Stimulated activated CD8-positive, alpha-beta memory T cell treated with anti-CD3 and anti-CD28 coated beads, Interleukin-7, amount 100 ng/mL, for 1 hour (primary cell): ENCODE data around the gene DALRD3.

Source experiments
- DNase-seq, 2 donors: peaks; one replicate each; pipeline ENCODE4 v3.0.0-alpha.2; 2020; ENCODE audit warnings: low read depth in 2 of 2

Gene DALRD3

GRCh38 chr3:49005998-49006397 is 12.4 kb downstream of the DALRD3 start:
- DNase-seq = no peak

- no peak for DNase-seq
These were observed 13.1 kb downstream of the DALRD3 start for GRCh38 chr3:49005303-49005680.

GRCh38 chr3:49004352-49005302 is 13.8 kb downstream of the DALRD3 start:
- no peak for DNase-seq

DNA sequence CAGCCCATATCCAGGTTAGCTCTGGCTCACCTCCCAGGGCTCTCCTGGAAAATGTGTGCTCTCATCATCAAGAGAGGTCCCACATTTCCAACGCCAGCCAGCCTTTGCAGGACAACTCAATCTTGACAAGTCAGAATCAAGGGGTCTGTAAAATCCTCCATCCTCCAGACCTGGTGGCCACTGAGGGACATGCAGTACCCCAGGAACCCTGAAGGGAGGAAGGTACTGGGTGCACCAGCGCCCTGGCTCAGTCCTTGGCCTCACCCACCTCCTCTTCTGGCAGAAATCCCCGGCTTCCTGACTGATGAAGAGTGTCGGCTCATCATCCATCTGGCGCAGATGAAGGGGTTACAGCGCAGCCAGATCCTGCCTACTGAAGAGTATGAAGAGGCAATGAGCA is 17.2 kb downstream of the DALRD3 start:
- DNase-seq = no peak

- DNase-seq = no peak
These were observed 19.1 kb downstream of the DALRD3 start for GRCh38 chr3:48999085-48999858.

- DNase-seq = no peak
These were observed 20.4 kb downstream of the DALRD3 start for GRCh38 chr3:48997714-48998637.

- no peak for DNase-seq
These were observed 21.2 kb downstream of the DALRD3 start for GRCh38 chr3:48997102-48997635.

- DNase-seq = no peak
These were observed 21.7 kb downstream of the DALRD3 start for GRCh38 chr3:48996640-48997039.

GRCh38 chr3:48993834-48994233 is 24.5 kb downstream of the DALRD3 start:
- DNase-seq = no peak

GRCh38 chr3:48991851-48992545 is 26.4 kb downstream of the DALRD3 start:
- DNase-seq = no peak

DNA sequence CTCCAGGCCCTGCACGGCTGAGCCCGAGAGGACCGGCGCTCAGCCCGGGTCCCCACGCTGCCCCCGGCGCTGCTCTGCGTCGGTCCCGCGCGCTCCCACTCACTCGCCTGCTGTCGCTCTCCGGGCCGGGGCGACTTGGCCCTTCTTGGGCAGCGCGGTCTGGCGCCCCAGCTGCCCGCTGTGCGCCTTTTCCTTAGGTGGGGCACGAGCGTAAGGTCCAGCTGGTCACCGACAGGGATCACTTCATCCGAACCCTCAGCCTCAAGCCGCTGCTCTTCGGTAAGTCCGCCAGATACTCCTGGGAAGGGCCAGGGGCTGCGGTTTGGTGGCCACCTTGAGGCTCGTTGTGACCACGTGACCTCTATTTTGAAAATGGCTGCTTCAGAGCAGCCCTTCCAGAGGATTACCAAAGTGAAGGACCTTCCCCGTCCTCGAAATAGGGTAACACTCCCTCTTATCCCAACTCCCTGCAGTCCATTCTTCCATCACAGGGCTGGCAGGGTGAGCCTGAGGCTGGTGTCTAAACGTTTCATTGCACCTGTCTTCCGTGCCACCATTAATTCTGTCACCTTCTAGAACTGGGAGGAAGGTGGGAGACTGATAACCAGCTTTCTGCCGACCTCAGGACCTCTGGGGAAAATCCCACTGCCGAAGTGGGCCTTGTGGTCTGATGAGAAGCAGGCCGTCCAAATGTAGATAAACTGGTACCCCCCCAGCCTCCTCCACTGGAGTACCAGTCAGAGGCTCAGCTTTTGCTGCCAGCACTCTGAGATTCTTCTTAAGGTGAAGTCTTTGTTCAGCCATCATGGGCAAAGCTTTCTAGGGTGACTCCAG is 27.5 kb downstream of the DALRD3 start:
- DNase-seq = no peak

GRCh38 chr3:48989796-48990635 is 28.4 kb downstream of the DALRD3 start, which contains the start of gene P4HTM:
Gene P4HTM (plus strand): TSS chr3:48990241. CDS start chr3:48990257, 16 bp downstream.
- peak; percentile 54 to 68 for DNase-seq

DNA sequence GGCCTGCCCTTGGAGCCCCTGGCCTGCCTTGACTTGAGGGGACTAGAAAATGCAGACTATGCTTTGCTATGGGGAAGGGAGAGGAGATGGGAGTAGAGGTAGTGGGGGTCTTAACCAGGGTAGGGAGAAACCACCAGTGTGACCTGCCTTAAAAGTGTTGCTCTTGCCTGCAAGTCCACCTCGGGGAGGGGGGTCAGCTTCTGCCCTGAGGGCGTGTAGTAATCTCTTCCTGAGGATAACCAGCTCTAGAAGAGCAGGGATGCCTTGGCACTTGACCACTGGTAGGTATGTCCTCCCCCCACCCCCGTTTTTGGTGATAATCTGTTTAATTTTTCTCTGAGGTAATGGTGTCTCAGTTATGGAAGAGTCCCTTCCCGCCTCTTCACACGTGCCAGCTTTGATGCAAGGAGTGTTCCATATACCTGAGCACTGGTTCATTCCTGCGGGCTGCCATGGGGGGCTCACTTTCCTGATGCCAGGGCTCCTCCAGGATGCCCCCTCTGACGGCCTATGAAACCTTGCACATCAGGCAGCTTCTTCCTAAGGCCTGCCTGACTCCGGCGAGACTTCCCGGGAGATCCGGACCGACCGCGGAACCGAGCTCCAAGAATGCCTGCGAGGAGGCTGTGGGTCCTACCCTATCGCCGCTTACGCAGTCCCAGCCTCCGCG is 29.1 kb downstream of the DALRD3 start:
- no peak for DNase-seq

DNA sequence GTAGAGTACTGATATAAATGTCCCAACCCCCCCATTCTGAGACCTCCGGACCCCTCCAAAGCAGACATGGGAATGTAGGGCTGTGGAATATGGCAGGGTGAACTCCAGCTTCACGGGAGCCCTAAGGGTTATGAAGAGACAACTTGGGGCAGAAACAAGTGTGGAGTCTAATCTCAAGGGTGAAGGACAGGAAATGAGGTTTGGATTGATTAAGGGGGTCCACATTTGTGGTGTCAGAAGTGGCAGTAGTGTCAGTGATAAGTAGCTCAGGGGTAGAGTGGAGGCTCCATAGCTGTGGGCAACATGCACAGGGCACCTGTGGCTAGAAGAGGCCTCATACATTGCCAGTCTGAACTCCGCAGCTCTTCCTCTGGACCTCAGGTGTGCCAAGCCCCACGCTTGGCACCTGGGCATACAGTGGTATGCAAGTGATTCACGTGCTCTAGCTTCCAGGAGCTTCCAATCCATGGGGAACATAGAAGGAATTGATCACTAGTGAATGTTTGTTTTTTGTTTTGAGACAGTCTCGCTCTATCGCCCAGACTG is 32.5 kb downstream of the DALRD3 start:
- no peak for DNase-seq

- DNase-seq = no peak
These were observed 33.7 kb downstream of the DALRD3 start for GRCh38 chr3:48984663-48985062.

- DNase-seq = no peak
These were observed 35.3 kb downstream of the DALRD3 start for GRCh38 chr3:48983096-48983495.

DNA sequence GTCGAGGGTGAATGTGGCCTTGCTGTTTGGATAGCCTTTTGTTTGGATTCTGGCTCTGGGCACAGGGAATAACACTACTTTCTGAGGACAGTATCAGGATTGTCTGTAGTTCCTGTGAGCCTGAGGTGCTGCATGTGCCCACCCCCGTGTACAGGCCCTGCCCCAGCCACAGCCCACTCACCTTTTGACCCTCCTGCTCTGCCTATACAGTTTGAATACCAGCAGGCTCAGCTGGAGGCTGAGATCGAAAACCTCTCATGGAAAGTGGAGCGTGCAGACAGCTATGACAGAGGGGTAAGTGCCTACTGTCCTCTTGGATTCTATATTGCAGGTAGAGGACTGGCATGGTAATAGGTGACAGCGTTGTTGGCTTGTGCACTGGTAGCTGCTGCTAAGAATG is 35.7 kb downstream of the DALRD3 start:
- no peak for DNase-seq

DNA sequence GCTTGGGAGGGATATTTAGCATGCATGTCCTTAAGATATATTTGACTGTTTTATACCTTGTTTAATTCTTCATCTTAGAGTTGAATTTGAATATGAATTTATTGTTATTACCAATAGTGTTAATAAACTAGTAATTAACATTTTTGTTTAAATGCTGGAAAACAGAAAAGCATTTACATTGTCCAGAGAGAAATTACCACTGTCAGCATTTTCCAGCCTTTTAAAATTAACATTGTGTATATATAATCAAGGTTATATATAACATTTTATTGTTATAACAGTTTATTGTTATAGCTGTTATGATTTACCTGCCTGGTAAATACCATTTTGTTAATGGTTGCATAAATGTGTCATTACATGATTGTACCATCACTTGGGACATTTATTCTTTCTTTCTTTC is 36.4 kb downstream of the DALRD3 start:
- no peak for DNase-seq
